ENCODE measurements around the gene VEPH1. TPM values are rescaled to one million over a fixed set of nuclear protein-coding genes. Genes with fewer than 3 reads are reported as not detected.

VEPH1 gene
- total RNA-seq, 2 experiments from 2014 or later = not detected

DNA sequence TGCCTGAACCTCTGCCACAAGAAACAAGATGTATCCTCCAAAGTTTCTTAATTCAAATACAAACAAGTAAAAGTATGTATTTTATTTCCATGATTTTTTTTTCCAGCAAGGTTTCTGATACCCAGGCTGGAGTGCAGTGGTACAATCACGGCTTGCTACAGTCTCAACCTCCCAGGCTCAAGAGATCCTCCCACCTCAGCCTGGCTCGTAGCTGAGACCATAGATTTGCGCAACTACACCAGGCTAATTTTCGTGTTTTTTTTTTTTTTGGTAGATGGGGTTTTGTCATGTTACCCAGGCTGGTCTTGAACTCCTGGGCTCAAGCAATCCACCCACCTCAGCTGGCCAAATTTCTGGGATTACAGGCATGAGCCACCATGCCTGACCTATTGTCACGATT, 12.2 kb upstream of the VEPH1 start:
- Mint-ChIP-seq H3K9me3 (no peaks in the 10 kb centered on the region), H3K27ac (no peak overlapping the region), H3K4me1 (ENCODE audit: low read depth) (no peaks in the 10 kb centered on the region), H3K4me3 (no peak overlapping the region), H3K27me3 (no peaks in the 10 kb centered on the region), H3K36me3 (ENCODE audit: low read depth) (no peaks in the 10 kb centered on the region)
- DNase-seq = no peak
- no peak for ATAC-seq
- CTCF ChIA-PET = no interaction called here
- intact Hi-C loops (cut with micrococcal nuclease) = no loop called here
- TF ChIP-seq, protein P1, sequence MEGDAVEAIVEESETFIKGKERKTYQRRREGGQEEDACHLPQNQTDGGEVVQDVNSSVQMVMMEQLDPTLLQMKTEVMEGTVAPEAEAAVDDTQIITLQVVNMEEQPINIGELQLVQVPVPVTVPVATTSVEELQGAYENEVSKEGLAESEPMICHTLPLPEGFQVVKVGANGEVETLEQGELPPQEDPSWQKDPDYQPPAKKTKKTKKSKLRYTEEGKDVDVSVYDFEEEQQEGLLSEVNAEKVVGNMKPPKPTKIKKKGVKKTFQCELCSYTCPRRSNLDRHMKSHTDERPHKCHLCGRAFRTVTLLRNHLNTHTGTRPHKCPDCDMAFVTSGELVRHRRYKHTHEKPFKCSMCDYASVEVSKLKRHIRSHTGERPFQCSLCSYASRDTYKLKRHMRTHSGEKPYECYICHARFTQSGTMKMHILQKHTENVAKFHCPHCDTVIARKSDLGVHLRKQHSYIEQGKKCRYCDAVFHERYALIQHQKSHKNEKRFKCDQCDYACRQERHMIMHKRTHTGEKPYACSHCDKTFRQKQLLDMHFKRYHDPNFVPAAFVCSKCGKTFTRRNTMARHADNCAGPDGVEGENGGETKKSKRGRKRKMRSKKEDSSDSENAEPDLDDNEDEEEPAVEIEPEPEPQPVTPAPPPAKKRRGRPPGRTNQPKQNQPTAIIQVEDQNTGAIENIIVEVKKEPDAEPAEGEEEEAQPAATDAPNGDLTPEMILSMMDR (IDR thresholded peaks at IDR 0.05) = no peak
- POLR2A ChIA-PET = no interaction called here

DNA sequence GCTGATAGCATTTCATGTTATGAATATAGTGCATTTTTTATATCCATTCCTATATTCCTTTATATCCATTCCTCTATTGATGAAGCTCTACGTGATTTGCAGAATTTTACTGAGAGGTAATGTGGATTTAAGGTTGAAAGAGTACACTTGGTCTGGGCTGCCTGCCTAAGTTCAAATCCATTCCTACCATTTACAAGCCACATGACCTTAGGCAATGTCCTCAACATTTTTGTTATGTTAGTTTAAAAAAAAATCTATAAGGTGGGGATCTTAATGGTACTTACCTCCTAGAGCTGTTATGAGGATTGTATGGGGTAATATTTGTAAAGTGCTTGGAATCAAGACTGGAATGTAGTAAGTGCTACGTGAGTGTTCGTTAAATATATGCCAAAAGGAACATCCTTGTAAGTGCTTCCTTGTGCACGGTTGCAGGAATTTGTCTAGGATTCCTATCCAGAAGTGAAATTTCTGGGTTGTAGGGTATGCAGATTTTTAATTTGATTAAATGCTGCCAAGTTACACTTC, 11.2 kb upstream of the VEPH1 start:
- no peak overlapping the region for H3K27ac Mint-ChIP-seq
- TF ChIP-seq, protein P1 (IDR thresholded peaks at IDR 0.05) = no peak
- no peak overlapping the region for H3K4me3 Mint-ChIP-seq
- no peaks in the 10 kb centered on the region for H3K27me3 Mint-ChIP-seq
- DNase-seq (no peak), ATAC-seq (no peak)
- ChIA-PET CTCF (interaction anchor here (0.9 to 1.1 kb wide), 2 partner anchors 58 to 93 kb away, joined by 3 read pairs; no protein-coding TSS in a partner anchor), POLR2A (no interaction called here)
- H3K4me1 Mint-ChIP-seq (ENCODE audit: low read depth) = no peaks in the 10 kb centered on the region
- intact Hi-C loops (cut with micrococcal nuclease) = no loop called here
- no peaks in the 10 kb centered on the region for H3K9me3 Mint-ChIP-seq
- no peaks in the 10 kb centered on the region for H3K36me3 Mint-ChIP-seq (ENCODE audit: low read depth)

DNA sequence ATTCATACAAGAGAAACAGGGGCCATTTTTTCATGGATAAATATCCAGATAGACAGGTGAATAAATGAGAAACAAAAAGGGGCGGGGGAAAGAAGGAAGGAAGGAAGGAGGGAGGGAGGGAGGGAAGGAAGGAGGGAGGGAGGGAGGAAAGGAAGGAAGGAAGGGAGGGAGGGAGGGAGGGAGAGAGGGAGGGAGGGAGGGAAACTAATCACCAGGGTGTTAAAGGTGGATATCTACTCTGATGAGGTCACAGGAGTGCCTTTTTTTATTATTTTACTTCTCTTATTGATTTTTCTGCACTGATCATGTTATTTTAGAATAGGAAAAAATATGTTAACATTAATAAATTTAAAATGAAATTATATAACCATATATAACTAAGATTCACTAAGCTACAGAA, 10.4 kb upstream of the VEPH1 start:
- TF ChIP-seq, protein P1 (IDR thresholded peaks at IDR 0.05) = no peak
- ChIA-PET POLR2A (no interaction called here), CTCF (interaction anchor here (0.9 to 1.1 kb wide), 2 partner anchors 59 to 93 kb away, joined by 3 read pairs; no protein-coding TSS in a partner anchor)
- H3K4me1 Mint-ChIP-seq (ENCODE audit: low read depth) = no peaks in the 10 kb centered on the region
- no peaks in the 10 kb centered on the region for H3K36me3 Mint-ChIP-seq (ENCODE audit: low read depth)
- ATAC-seq = no peak
- no peak overlapping the region for H3K4me3 Mint-ChIP-seq
- DNase-seq = no peak
- intact Hi-C loops (cut with micrococcal nuclease) = no loop called here
- no peaks in the 10 kb centered on the region for H3K9me3 Mint-ChIP-seq
- H3K27ac Mint-ChIP-seq = no peak overlapping the region
- H3K27me3 Mint-ChIP-seq = no peaks in the 10 kb centered on the region

DNA sequence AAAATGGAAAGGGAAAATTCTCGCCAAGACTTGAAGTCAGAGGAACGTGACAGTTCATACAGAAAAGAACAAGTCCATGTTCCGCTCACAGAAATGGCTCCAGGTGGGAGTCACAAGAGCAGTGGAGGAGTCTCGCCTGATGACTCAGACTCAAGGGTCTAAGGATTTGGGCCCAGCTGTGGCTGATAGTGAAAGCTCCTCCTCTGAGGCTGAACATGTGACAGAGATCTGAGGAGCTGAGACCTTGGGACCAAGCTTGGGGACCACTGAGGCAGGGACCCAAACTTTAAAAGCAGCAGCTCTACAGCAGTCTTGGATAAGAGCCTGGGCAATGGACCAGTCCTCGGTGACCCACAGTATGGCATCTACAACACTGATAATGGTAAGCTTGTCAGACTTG, 9.3 kb upstream of the VEPH1 start:
- ChIA-PET CTCF (interaction anchor here (1.5 kb wide), 1 partner anchor 60 kb away, joined by 3 read pairs; no protein-coding TSS in a partner anchor), POLR2A (no interaction called here)
- Mint-ChIP-seq H3K27ac (no peak overlapping the region), H3K9me3 (no peaks in the 10 kb centered on the region), H3K4me3 (no peak overlapping the region), H3K36me3 (ENCODE audit: low read depth) (no peaks in the 10 kb centered on the region), H3K4me1 (ENCODE audit: low read depth) (no peaks in the 10 kb centered on the region), H3K27me3 (peaks cover 2% of the 10 kb centered on the region)
- intact Hi-C loops (cut with micrococcal nuclease) = no loop called here
- DNase-seq (no peak), ATAC-seq (no peak)
- TF ChIP-seq, protein P1 (IDR thresholded peaks at IDR 0.05) = no peak

DNA sequence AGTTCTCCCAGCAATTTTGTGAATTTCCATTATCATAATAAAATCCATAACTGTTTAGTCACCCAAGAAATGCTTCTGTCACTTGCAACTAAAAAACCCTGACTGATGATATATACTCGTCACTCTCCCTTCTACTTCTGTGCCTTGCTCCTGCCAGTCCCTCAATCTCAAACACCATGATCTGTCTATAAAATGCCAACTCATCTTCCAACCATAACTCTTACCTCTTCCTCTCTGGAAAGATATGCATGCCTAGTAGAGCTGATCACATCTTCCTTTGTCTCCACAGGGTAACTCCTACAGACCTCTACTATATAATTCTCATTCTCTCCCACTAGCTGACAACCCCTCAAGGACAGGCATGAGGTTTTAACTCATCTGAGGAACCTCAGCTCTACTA, 5.2 kb upstream of the VEPH1 start:
- H3K4me3 Mint-ChIP-seq = no peak overlapping the region
- ATAC-seq (no peak), DNase-seq (no peak)
- intact Hi-C loops (cut with micrococcal nuclease) = no loop called here
- H3K27me3 Mint-ChIP-seq = peaks cover 3% of the 10 kb centered on the region
- ChIA-PET CTCF (no interaction called here), POLR2A (no interaction called here)
- no peaks in the 10 kb centered on the region for H3K4me1 Mint-ChIP-seq (ENCODE audit: low read depth)
- H3K9me3 Mint-ChIP-seq = no peaks in the 10 kb centered on the region
- no peak overlapping the region for H3K27ac Mint-ChIP-seq
- H3K36me3 Mint-ChIP-seq (ENCODE audit: low read depth) = no peaks in the 10 kb centered on the region
- TF ChIP-seq, protein P1 (IDR thresholded peaks at IDR 0.05) = no peak
